HL-60 (cell line): Measurements from ENCODE around the gene CAMKMT.
A peak's percentile ranks its signal among the peaks of the same experiment; 100 is the strongest.

Experiments used
- DNase-seq, 2 experiments: peaks; one replicate each; pipeline ENCODE4 v3.0.0-alpha.2; 2010 to 2020; ENCODE audit warnings: low read depth in 1 of 2, low spot score in 1 of 2
- H3K27ac ChIP-seq: fragments of 250-450 bp; sonication (Bioruptor Pico); replicated peaks from 2 replicates; pipeline ENCODE4 v1.5.1; 2020; ENCODE audit warnings: mild to moderate bottlenecking, moderate library complexity
- H3K27me3 ChIP-seq: fragments of 250-450 bp; sonication (Bioruptor Pico); 2 replicates; pipeline ENCODE4 v1.5.1; 2021; ENCODE audit warnings: mild to moderate bottlenecking, moderate library complexity; ENCODE audit not compliant: insufficient read depth, poor library complexity, severe bottlenecking
- H3K4me3 ChIP-seq: replicated peaks from 2 replicates; pipeline ENCODE4 v1.5.1; 2011; ENCODE audit warnings: mild to moderate bottlenecking, control low read depth, low read length; ENCODE audit not compliant: insufficient read depth
- CTCF ChIP-seq: IDR thresholded peaks from one replicate; pipeline ENCODE4 v1.5.1; 2011; ENCODE audit warnings: low read length, control low read depth, inconsistent platforms; ENCODE audit not compliant: insufficient read depth
- GABPA ChIP-seq: IDR thresholded peaks from 2 replicates; pipeline ENCODE4 v1.6.1; 2012; ENCODE audit warnings: low read depth
- POLR2AphosphoS5 ChIP-seq: IDR thresholded peaks from 2 replicates; pipeline ENCODE4 v1.6.1; 2012; ENCODE audit warnings: low read depth
- REST ChIP-seq: IDR thresholded peaks from 2 replicates; pipeline ENCODE4 v1.6.1; 2012; ENCODE audit warnings: low read depth; ENCODE audit not compliant: insufficient replicate concordance
- SPI1 ChIP-seq: IDR thresholded peaks from 2 replicates; pipeline ENCODE4 v1.6.1; 2012; ENCODE audit warnings: low read depth, mild to moderate bottlenecking, borderline replicate concordance

The CAMKMT gene

GRCh38 chr2:44731505-44731904, 369.8 kb downstream of the CAMKMT start:
- TF ChIP-seq GABPA, result no peak
- no peak for TF ChIP-seq REST
- no peak for TF ChIP-seq SPI1
- no peak for TF ChIP-seq CTCF
- no peak for TF ChIP-seq POLR2AphosphoS5
- no peak for DNase-seq

GRCh38 chr2:44736270-44736942, 374.7 kb downstream of the CAMKMT start:
- no peak for DNase-seq
- H3K27me3 ChIP-seq, result no peaks in the 10 kb centered on the region
- TF ChIP-seq GABPA (no peak), CTCF (no peak), REST (no peak), POLR2AphosphoS5 (no peak), SPI1 (no peak)
- no peak overlapping the region for H3K27ac ChIP-seq
- H3K4me3 ChIP-seq, result no peak overlapping the region

More at GRCh38 chr2:44731505-44731904, 369.8 kb downstream of the CAMKMT start:
- no peaks in the 10 kb centered on the region for H3K27me3 ChIP-seq
- no peak overlapping the region for H3K4me3 ChIP-seq
- H3K27ac ChIP-seq, result no peak overlapping the region

GRCh38 chr2:44740678-44741077, 378.9 kb downstream of the CAMKMT start:
- TF ChIP-seq SPI1 (peak; percentile 27; the same call in 1 of the 2 replicates), REST (no peak)
- H3K27ac ChIP-seq, result no peak overlapping the region
- no peaks in the 10 kb centered on the region for H3K27me3 ChIP-seq
- DNase-seq, result no peak
- H3K4me3 ChIP-seq, result no peak overlapping the region
